ENCODE measurements around the gene ARHGEF37. TPM values are rescaled to one million over a fixed set of nuclear protein-coding genes. Genes with fewer than 3 reads are reported as not detected.

The ARHGEF37 gene
- total and polyA plus RNA-seq, 9 of the 15 experiments (the other 6 are each of a cell fraction or from before 2014, with no cell fraction given) = 0.01 to 0.27 (median 0.05) TPM

GRCh38 chr5:149598966-149599365 lies 17.7 kb downstream of the ARHGEF37 start (continued):
- no peak for TF ChIP-seq ZNF639 (CRISPR knock-in tag; conservative IDR thresholded peaks at IDR 0.05 in 1 of 2, IDR thresholded peaks at IDR 0.05 in 1 of 2)
- TF ChIP-seq SMARCC2 (IDR thresholded peaks at IDR 0.05; ENCODE audit: low read depth) = no peak
- TF ChIP-seq MYNN (IDR thresholded peaks at IDR 0.05) = no peak
- no peak for TF ChIP-seq MYNN (CRISPR knock-in tag; IDR thresholded peaks at IDR 0.05)
- no peak for TF ChIP-seq FOXA1 (IDR thresholded peaks at IDR 0.05; ENCODE audit: borderline replicate concordance)
- TF ChIP-seq TAF15 (IDR thresholded peaks at IDR 0.05; ENCODE audit: low read depth, low read length) = no peak
- no peak for TF ChIP-seq ZNF584 (CRISPR knock-in tag; IDR thresholded peaks at IDR 0.05; ENCODE audit: low read depth)
- no peak for TF ChIP-seq ETV1 (tag; conservative IDR thresholded peaks at IDR 0.05; ENCODE audit: low read depth)
- TF ChIP-seq ZNF253 (CRISPR knock-in tag; conservative IDR thresholded peaks at IDR 0.05) = no peak
- no peak for TF ChIP-seq SNAPC5 (CRISPR knock-in tag; IDR thresholded peaks at IDR 0.05)
- no peak for TF ChIP-seq HEY1 (CRISPR knock-in tag; IDR thresholded peaks at IDR 0.05; ENCODE audit: borderline replicate concordance)
- no peak for TF ChIP-seq SMC3 (conservative IDR thresholded peaks at IDR 0.05; ENCODE audit: insufficient read depth, low read depth, low read length)
- TF ChIP-seq DACH1 (IDR thresholded peaks at IDR 0.05; ENCODE audit: partially characterized antibody) = no peak
- TF ChIP-seq SMAD3 (CRISPR knock-in tag; conservative IDR thresholded peaks at IDR 0.05) = no peak
- TF ChIP-seq FOXK1 (CRISPR knock-in tag; IDR thresholded peaks at IDR 0.05; ENCODE audit: borderline replicate concordance) = no peak

Data from K562 (cell line).